GM23338 (cell line): ENCODE data around the gene S100A13. TPM values are rescaled to one million over a fixed set of nuclear protein-coding genes. Genes with fewer than 3 reads are reported as not detected.

ENCODE experiments used
- ATAC-seq: fragments of 200-7000 bp; cut with Tn5 transposase; 3 replicates; pipeline ENCODE4 v1.9.1; 2020
- DNase-seq: peaks from one replicate; pipeline ENCODE4 v3.0.0-alpha.2; 2015; ENCODE audit warnings: low spot score
- H2AFZ ChIP-seq: fragments of 200-600 bp; sonication (generic); 2 replicates; pipeline ENCODE4 v1.8.0; 2016; ENCODE audit warnings: antibody characterized with exemption, mild to moderate bottlenecking, moderate library complexity
- H3F3A ChIP-seq: fragments of 200-600 bp; sonication (generic); replicated peaks from 2 replicates; pipeline ENCODE4 v1.8.0; 2017; ENCODE audit warnings: antibody characterized with exemption, mixed run types, low read depth
- H3K27ac ChIP-seq: fragments of 200-600 bp; sonication (generic); 2 replicates; pipeline ENCODE4 v1.6.1; 2016; ENCODE audit warnings: low read depth
- H3K27me3 ChIP-seq: fragments of 200-600 bp; sonication (generic); 2 replicates; pipeline ENCODE4 v1.8.0; 2016; ENCODE audit warnings: mild to moderate bottlenecking, mixed run types, moderate library complexity; ENCODE audit not compliant: insufficient read depth
- H3K36me3 ChIP-seq: fragments of 200-600 bp; sonication (generic); 2 replicates; pipeline ENCODE4 v1.8.0; 2016; ENCODE audit warnings: mild to moderate bottlenecking; ENCODE audit not compliant: insufficient read depth
- H3K4me1 ChIP-seq: fragments of 200-600 bp; sonication (generic); 2 replicates; pipeline ENCODE4 v1.8.0; 2016; ENCODE audit warnings: mild to moderate bottlenecking, moderate library complexity; ENCODE audit not compliant: insufficient read depth
- H3K4me2 ChIP-seq: fragments of 200-600 bp; sonication (generic); 2 replicates; pipeline ENCODE4 v1.7.1; 2017; ENCODE audit warnings: mixed run types
- H3K4me3 ChIP-seq: fragments of 200-600 bp; sonication (generic); 2 replicates; pipeline ENCODE4 v1.6.1; 2016; ENCODE audit warnings: mixed run types
- H3K79me2 ChIP-seq: fragments of 200-600 bp; sonication (generic); replicated peaks from 2 replicates; pipeline ENCODE4 v1.8.0; 2017; ENCODE audit warnings: mild to moderate bottlenecking; ENCODE audit not compliant: insufficient read depth
- H3K9me2 ChIP-seq: fragments of 200-600 bp; sonication (generic); 2 replicates; pipeline ENCODE4 v1.8.0; 2017; ENCODE audit not compliant: insufficient read depth
- H4K20me1 ChIP-seq: fragments of 200-600 bp; sonication (generic); replicated peaks from 2 replicates; pipeline ENCODE4 v1.8.0; 2017; ENCODE audit warnings: mild to moderate bottlenecking; ENCODE audit not compliant: insufficient read depth
- H3K27ac Mint-ChIP-seq: 2 replicates; pipeline ENCODE4 v1.8.0; 2020; ENCODE audit warnings: inconsistent platforms, mild to moderate bottlenecking, moderate library complexity, mixed read lengths
- H3K27me3 Mint-ChIP-seq: 3 replicates; pipeline ENCODE4 v1.8.0; 2022; ENCODE audit warnings: low read depth, mild to moderate bottlenecking, moderate library complexity, mixed read lengths, inconsistent platforms; ENCODE audit not compliant: insufficient read depth, poor library complexity
- H3K36me3 Mint-ChIP-seq: 3 replicates; pipeline ENCODE4 v1.8.0; 2021; ENCODE audit warnings: low read depth, mild to moderate bottlenecking, inconsistent platforms, moderate library complexity, mixed read lengths
- H3K4me1 Mint-ChIP-seq: 3 replicates; pipeline ENCODE4 v1.8.0; 2020; ENCODE audit warnings: mild to moderate bottlenecking, inconsistent platforms, mixed read lengths
- H3K4me3 Mint-ChIP-seq: 3 replicates; pipeline ENCODE4 v1.8.0; 2021; ENCODE audit warnings: moderate library complexity, mild to moderate bottlenecking, inconsistent platforms, mixed read lengths
- H3K9me3 Mint-ChIP-seq: 3 replicates; pipeline ENCODE4 v1.8.0; 2020; ENCODE audit warnings: moderate library complexity, mild to moderate bottlenecking, inconsistent platforms, mixed read lengths
- EZH2 ChIP-seq: fragments of 200-600 bp; sonication (generic); IDR thresholded peaks from one replicate; pipeline ENCODE4 v1.8.0; 2017; ENCODE audit warnings: antibody characterized with exemption, mild to moderate bottlenecking, low read depth; ENCODE audit not compliant: unreplicated experiment
- EZH2phosphoT487 ChIP-seq: fragments of 200-600 bp; sonication (generic); IDR thresholded peaks from one replicate; pipeline ENCODE4 v1.8.1; 2018; ENCODE audit warnings: antibody characterized with exemption; ENCODE audit not compliant: unreplicated experiment
- JUNB ChIP-seq: IDR thresholded peaks from one replicate; pipeline ENCODE4 v1.6.1; 2016; ENCODE audit warnings: antibody characterized with exemption; ENCODE audit not compliant: unreplicated experiment
- STAT1 ChIP-seq: IDR thresholded peaks from one replicate; pipeline ENCODE4 v1.6.1; 2016; ENCODE audit warnings: antibody characterized with exemption; ENCODE audit not compliant: unreplicated experiment
- ZNF114 ChIP-seq: fragments of 250-450 bp; sonication (Bioruptor Pico); IDR thresholded peaks from 2 replicates; pipeline ENCODE4 v1.5.0; 2020; ENCODE audit warnings: mild to moderate bottlenecking, moderate library complexity
- ZNF331 ChIP-seq: fragments of 250-450 bp; sonication (Bioruptor Pico); IDR thresholded peaks from 2 replicates; pipeline ENCODE4 v1.5.0; 2020; ENCODE audit warnings: low read depth, mild to moderate bottlenecking, moderate library complexity
- polyA plus RNA-seq: library from polyadenylated mRNA; unstranded; fragments of >200 nt; fragmentation: Nextera tagmentation; extraction: Ambion mirVana; gene quantifications from 2 replicates; pipeline ENCODE4 v1.2.1, GENCODE V29; 2016
- total RNA-seq: library from RNA; depleted of rRNA; stranded (reverse); fragments of >200 nt; shearing (Covaris generic); gene quantifications from 2 replicates; pipeline ENCODE4 v1.2.3, GENCODE V29; 2014
- TF ChIP-seq, protein P1 (sequence below), 2 experiments: fragments of 200-600 bp in 1 of 2; sonication (generic) in 1 of 2; conservative IDR thresholded peaks; 2 replicates each; pipeline versions ENCODE4 v1.5.1 to v1.6.1; 2016 to 2017; ENCODE audit warnings: antibody characterized with exemption in 2 of 2, low read depth in 2 of 2, mild to moderate bottlenecking in 2 of 2, moderate library complexity in 1 of 2
- TF ChIP-seq, protein P2 (sequence below): fragments of 250-450 bp; sonication (Bioruptor Pico); IDR thresholded peaks from 2 replicates; pipeline ENCODE4 v1.5.0; 2020; ENCODE audit warnings: mild to moderate bottlenecking, moderate library complexity
- TF ChIP-seq, protein P3 (sequence below): IDR thresholded peaks from one replicate; pipeline ENCODE4 v1.6.1; 2018; ENCODE audit warnings: antibody characterized with exemption; ENCODE audit not compliant: unreplicated experiment

S100A13 gene
- total and polyA plus RNA-seq, 2 experiments from 2014 or later: 32.7 to 165 TPM

DNA sequence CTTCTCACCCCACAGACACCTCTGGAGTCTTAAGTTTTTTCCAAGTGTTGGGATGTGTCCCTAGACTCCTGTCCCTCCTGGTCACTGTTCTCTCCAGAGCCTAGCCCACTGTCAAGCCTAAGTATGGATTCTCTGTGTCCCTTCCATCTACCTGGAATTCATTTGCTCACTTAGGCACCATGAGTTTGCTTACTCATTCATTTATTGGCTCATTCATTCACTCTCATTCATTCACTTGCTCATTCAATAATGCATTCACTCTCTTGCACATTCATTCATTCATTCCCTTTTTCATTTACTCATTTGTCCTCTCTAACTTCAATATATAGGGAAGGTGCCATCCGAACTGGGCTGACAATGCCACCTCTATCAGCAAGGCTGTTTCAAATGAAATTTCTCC lies 15.9 kb downstream of the S100A13 start:
- H3K79me2 ChIP-seq: no peaks in the 10 kb centered on the region
- H3K4me1 ChIP-seq: peaks cover 34% of the 10 kb centered on the region
- no peaks in the 10 kb centered on the region; the same call in 1 of the 2 replicates for H3F3A ChIP-seq
- DNase-seq: no peak
- no peaks in the 10 kb centered on the region for H3K9me2 ChIP-seq
- H4K20me1 ChIP-seq: no peaks in the 10 kb centered on the region
- no peak overlapping the region for H3K27ac ChIP-seq
- Mint-ChIP-seq H3K36me3 (no peaks in the 10 kb centered on the region; the same call in 2 of the 3 replicates), H3K27ac (no peak overlapping the region), H3K9me3 (no peaks in the 10 kb centered on the region), H3K4me3 (no peak overlapping the region), H3K4me1 (peaks cover 55% of the 10 kb centered on the region), H3K27me3 (peaks cover 20% of the 10 kb centered on the region)
- ATAC-seq: no peak
- H3K27me3 ChIP-seq: no peaks in the 10 kb centered on the region
- H3K4me3 ChIP-seq: no peak overlapping the region
- H2AFZ ChIP-seq: no peak overlapping the region
- H3K36me3 ChIP-seq: no peaks in the 10 kb centered on the region
- TF ChIP-seq, protein P1, sequence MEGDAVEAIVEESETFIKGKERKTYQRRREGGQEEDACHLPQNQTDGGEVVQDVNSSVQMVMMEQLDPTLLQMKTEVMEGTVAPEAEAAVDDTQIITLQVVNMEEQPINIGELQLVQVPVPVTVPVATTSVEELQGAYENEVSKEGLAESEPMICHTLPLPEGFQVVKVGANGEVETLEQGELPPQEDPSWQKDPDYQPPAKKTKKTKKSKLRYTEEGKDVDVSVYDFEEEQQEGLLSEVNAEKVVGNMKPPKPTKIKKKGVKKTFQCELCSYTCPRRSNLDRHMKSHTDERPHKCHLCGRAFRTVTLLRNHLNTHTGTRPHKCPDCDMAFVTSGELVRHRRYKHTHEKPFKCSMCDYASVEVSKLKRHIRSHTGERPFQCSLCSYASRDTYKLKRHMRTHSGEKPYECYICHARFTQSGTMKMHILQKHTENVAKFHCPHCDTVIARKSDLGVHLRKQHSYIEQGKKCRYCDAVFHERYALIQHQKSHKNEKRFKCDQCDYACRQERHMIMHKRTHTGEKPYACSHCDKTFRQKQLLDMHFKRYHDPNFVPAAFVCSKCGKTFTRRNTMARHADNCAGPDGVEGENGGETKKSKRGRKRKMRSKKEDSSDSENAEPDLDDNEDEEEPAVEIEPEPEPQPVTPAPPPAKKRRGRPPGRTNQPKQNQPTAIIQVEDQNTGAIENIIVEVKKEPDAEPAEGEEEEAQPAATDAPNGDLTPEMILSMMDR (conservative IDR thresholded peaks at IDR 0.05; ENCODE audit: low read depth in 2 of 2): no peak
- no peak overlapping the region for H3K4me2 ChIP-seq

DNA sequence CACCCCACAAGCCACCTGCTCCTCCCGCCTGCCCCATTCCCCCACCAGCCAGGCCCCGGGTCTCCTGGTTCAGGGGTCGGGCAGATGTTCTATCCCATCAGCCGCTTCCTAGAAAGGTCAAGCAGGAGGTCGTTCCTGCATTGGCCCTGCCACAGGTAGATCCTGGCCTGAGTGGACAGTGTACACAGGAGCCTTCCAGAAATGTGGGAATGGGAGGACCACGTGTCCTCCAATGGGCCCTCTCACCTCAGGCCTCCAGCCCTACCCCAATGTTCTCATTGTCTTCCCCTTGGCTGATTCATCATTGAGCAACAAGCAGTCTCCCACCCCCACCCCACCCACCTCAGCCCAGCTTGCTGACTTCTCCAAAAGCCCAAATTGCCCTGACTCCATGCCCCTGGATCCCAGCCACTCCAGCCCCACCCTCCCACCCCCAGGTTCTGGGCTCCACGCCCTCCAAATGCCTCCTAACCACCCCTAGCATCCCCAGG lies 16.4 kb downstream of the S100A13 start:
- H3K4me2 ChIP-seq: no peak overlapping the region
- H3K27ac ChIP-seq: no peak overlapping the region
- no peaks in the 10 kb centered on the region for H3K9me2 ChIP-seq
- Mint-ChIP-seq H3K36me3 (no peaks in the 10 kb centered on the region; the same call in 2 of the 3 replicates), H3K27me3 (peaks cover 15% of the 10 kb centered on the region), H3K4me1 (peaks cover 51% of the 10 kb centered on the region), H3K4me3 (no peak overlapping the region), H3K27ac (no peak overlapping the region), H3K9me3 (no peaks in the 10 kb centered on the region)
- no peaks in the 10 kb centered on the region for H3K79me2 ChIP-seq
- no peaks in the 10 kb centered on the region for H4K20me1 ChIP-seq
- H3K4me3 ChIP-seq: no peak overlapping the region
- no peaks in the 10 kb centered on the region for H3K27me3 ChIP-seq
- ATAC-seq (no peak), DNase-seq (no peak)
- no peaks in the 10 kb centered on the region; the same call in 1 of the 2 replicates for H3F3A ChIP-seq
- H3K4me1 ChIP-seq: peaks cover 38% of the 10 kb centered on the region
- H3K36me3 ChIP-seq: no peaks in the 10 kb centered on the region
- no peak overlapping the region for H2AFZ ChIP-seq
- TF ChIP-seq ZNF331 (no peak), ZNF114 (CRISPR knock-in tag) (no peak), STAT1 (no peak), JUNB (no peak), EZH2phosphoT487 (no peak), EZH2 (no peak)
- TF ChIP-seq, protein P2, sequence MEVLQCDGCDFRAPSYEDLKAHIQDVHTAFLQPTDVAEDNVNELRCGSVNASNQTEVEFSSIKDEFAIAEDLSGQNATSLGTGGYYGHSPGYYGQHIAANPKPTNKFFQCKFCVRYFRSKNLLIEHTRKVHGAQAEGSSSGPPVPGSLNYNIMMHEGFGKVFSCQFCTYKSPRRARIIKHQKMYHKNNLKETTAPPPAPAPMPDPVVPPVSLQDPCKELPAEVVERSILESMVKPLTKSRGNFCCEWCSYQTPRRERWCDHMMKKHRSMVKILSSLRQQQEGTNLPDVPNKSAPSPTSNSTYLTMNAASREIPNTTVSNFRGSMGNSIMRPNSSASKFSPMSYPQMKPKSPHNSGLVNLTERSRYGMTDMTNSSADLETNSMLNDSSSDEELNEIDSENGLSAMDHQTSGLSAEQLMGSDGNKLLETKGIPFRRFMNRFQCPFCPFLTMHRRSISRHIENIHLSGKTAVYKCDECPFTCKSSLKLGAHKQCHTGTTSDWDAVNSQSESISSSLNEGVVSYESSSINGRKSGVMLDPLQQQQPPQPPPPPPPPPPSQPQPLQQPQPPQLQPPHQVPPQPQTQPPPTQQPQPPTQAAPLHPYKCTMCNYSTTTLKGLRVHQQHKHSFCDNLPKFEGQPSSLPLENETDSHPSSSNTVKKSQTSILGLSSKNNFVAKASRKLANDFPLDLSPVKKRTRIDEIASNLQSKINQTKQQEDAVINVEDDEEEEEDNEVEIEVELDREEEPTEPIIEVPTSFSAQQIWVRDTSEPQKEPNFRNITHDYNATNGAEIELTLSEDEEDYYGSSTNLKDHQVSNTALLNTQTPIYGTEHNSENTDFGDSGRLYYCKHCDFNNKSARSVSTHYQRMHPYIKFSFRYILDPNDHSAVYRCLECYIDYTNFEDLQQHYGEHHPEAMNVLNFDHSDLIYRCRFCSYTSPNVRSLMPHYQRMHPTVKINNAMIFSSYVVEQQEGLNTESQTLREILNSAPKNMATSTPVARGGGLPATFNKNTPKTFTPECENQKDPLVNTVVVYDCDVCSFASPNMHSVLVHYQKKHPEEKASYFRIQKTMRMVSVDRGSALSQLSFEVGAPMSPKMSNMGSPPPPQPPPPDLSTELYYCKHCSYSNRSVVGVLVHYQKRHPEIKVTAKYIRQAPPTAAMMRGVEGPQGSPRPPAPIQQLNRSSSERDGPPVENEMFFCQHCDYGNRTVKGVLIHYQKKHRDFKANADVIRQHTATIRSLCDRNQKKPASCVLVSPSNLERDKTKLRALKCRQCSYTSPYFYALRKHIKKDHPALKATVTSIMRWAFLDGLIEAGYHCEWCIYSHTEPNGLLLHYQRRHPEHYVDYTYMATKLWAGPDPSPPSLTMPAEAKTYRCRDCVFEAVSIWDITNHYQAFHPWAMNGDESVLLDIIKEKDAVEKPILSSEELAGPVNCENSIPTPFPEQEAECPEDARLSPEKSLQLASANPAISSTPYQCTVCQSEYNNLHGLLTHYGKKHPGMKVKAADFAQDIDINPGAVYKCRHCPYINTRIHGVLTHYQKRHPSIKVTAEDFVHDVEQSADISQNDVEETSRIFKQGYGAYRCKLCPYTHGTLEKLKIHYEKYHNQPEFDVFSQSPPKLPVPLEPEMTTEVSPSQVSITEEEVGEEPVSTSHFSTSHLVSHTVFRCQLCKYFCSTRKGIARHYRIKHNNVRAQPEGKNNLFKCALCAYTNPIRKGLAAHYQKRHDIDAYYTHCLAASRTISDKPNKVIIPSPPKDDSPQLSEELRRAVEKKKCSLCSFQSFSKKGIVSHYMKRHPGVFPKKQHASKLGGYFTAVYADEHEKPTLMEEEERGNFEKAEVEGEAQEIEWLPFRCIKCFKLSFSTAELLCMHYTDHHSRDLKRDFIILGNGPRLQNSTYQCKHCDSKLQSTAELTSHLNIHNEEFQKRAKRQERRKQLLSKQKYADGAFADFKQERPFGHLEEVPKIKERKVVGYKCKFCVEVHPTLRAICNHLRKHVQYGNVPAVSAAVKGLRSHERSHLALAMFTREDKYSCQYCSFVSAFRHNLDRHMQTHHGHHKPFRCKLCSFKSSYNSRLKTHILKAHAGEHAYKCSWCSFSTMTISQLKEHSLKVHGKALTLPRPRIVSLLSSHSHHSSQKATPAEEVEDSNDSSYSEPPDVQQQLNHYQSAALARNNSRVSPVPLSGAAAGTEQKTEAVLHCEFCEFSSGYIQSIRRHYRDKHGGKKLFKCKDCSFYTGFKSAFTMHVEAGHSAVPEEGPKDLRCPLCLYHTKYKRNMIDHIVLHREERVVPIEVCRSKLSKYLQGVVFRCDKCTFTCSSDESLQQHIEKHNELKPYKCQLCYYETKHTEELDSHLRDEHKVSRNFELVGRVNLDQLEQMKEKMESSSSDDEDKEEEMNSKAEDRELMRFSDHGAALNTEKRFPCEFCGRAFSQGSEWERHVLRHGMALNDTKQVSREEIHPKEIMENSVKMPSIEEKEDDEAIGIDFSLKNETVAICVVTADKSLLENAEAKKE (CRISPR knock-in tag): no peak
- TF ChIP-seq, protein P3, sequence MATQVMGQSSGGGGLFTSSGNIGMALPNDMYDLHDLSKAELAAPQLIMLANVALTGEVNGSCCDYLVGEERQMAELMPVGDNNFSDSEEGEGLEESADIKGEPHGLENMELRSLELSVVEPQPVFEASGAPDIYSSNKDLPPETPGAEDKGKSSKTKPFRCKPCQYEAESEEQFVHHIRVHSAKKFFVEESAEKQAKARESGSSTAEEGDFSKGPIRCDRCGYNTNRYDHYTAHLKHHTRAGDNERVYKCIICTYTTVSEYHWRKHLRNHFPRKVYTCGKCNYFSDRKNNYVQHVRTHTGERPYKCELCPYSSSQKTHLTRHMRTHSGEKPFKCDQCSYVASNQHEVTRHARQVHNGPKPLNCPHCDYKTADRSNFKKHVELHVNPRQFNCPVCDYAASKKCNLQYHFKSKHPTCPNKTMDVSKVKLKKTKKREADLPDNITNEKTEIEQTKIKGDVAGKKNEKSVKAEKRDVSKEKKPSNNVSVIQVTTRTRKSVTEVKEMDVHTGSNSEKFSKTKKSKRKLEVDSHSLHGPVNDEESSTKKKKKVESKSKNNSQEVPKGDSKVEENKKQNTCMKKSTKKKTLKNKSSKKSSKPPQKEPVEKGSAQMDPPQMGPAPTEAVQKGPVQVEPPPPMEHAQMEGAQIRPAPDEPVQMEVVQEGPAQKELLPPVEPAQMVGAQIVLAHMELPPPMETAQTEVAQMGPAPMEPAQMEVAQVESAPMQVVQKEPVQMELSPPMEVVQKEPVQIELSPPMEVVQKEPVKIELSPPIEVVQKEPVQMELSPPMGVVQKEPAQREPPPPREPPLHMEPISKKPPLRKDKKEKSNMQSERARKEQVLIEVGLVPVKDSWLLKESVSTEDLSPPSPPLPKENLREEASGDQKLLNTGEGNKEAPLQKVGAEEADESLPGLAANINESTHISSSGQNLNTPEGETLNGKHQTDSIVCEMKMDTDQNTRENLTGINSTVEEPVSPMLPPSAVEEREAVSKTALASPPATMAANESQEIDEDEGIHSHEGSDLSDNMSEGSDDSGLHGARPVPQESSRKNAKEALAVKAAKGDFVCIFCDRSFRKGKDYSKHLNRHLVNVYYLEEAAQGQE: no peak
